Renal cortical epithelial cell (primary cell): ENCODE results near the gene WDR43. TPM values are rescaled to one million over a fixed set of nuclear protein-coding genes. Genes with fewer than 3 reads are reported as not detected.

Experiments used
- DNase-seq: peaks from one replicate; pipeline ENCODE4 v3.0.0-alpha.2; 2011; ENCODE audit warnings: low read depth
- total RNA-seq: library from RNA; depleted of rRNA; stranded (reverse); fragments of >200 nt; gene quantifications from 2 replicates; pipeline ENCODE4 v1.2.3, GENCODE V29; 2014

WDR43 gene
- total RNA-seq, 1 donor from 2014 or later, result 107 TPM

GRCh38 chr2:28909655-28910353, 15.3 kb downstream of the WDR43 start:
- no peak for DNase-seq

GRCh38 chr2:28915939-28916338, 21.5 kb downstream of the WDR43 start:
- DNase-seq, result no peak

- no peak for DNase-seq
Observed at GRCh38 chr2:28926847-28927246, 32.4 kb downstream of the WDR43 start.

GRCh38 chr2:28927469-28927868, 33.0 kb downstream of the WDR43 start:
- DNase-seq, result no peak

- DNase-seq, result no peak
Observed at GRCh38 chr2:28927878-28928277, 33.4 kb downstream of the WDR43 start.

- peak; percentile 9 for DNase-seq
Observed at GRCh38 chr2:28929581-28929980, 35.1 kb downstream of the WDR43 start.

GRCh38 chr2:28930205-28930604, 35.7 kb downstream of the WDR43 start:
- DNase-seq, result peak; percentile 16

GRCh38 chr2:28934769-28935168, 40.3 kb downstream of the WDR43 start:
- no peak for DNase-seq

- DNase-seq, result no peak
Observed at GRCh38 chr2:28941008-28941407, 46.5 kb downstream of the WDR43 start.

GRCh38 chr2:28944535-28945248, 50.2 kb downstream of the WDR43 start:
- no peak for DNase-seq

GRCh38 chr2:28948160-28948559, 53.7 kb downstream of the WDR43 start:
- DNase-seq, result no peak

- no peak for DNase-seq
Observed at GRCh38 chr2:28949190-28949589, 54.7 kb downstream of the WDR43 start.

- DNase-seq, result no peak
Observed at GRCh38 chr2:28949617-28950305, 55.3 kb downstream of the WDR43 start.

- no peak for DNase-seq
Observed at GRCh38 chr2:28950941-28951630, 56.6 kb downstream of the WDR43 start.

- peak; percentile 29 for DNase-seq
Observed at GRCh38 chr2:28951910-28952835, 57.7 kb downstream of the WDR43 start.

- DNase-seq, result no peak
Observed at GRCh38 chr2:28952836-28953211, 58.4 kb downstream of the WDR43 start.

- DNase-seq, result no peak
Observed at GRCh38 chr2:28955467-28955866, 61.0 kb downstream of the WDR43 start.

- DNase-seq, result no peak
Observed at GRCh38 chr2:28956415-28956826, 62.0 kb downstream of the WDR43 start.

- no peak for DNase-seq
Observed at GRCh38 chr2:28956890-28957289, 62.4 kb downstream of the WDR43 start.

- peak; percentile 67 for DNase-seq
Observed at GRCh38 chr2:28958689-28959088, 64.2 kb downstream of the WDR43 start.

GRCh38 chr2:28960401-28960800, 65.9 kb downstream of the WDR43 start:
- no peak for DNase-seq
